Large intestine (tissue), 12 donors: ENCODE data around the gene PARP4. TPM values are rescaled to one million over a fixed set of nuclear protein-coding genes. Genes with fewer than 3 reads are reported as not detected.
A peak's percentile ranks its signal among the peaks of the same experiment; 100 is the strongest.
"Not testable (repeated sequence)": the region's sequence is repeated elsewhere in the genome, so short reads cannot be mapped to it uniquely, and the experiment has no call there.

Source experiments
- DNase-seq, 2 donors: peaks; one replicate each; pipeline versions ENCODE4 v3.0.0 to v3.0.0-alpha.2; 2013
- H3K27ac ChIP-seq: one replicate; pipeline ENCODE4 v1.5.1; 2013; ENCODE audit warnings: low read length
- H3K27me3 ChIP-seq: 2 replicates; pipeline ENCODE4 v1.6.1; 2013; ENCODE audit warnings: low read length; ENCODE audit not compliant: control insufficient read depth, insufficient read depth
- H3K36me3 ChIP-seq: 2 replicates; pipeline ENCODE4 v1.6.1; 2013; ENCODE audit warnings: low read length; ENCODE audit not compliant: control insufficient read depth, insufficient read depth
- H3K4me1 ChIP-seq: one replicate; pipeline ENCODE4 v1.6.1; 2013; ENCODE audit warnings: low read length; ENCODE audit not compliant: control insufficient read depth, insufficient read depth
- H3K4me3 ChIP-seq: one replicate; pipeline ENCODE4 v1.5.1; 2013; ENCODE audit warnings: low read length
- H3K9me3 ChIP-seq: one replicate; pipeline ENCODE4 v1.6.1; 2013; ENCODE audit warnings: mild to moderate bottlenecking, low read depth, low read length, moderate library complexity; ENCODE audit not compliant: control insufficient read depth
- WGBS: methylation state at CpG from one replicate; pipeline ENCODE4 v1.1.5; 2013; ENCODE audit warnings: low lambda C conversion rate; ENCODE audit not compliant: insufficient coverage; 5-methylcytosine and 5-hydroxymethylcytosine counted together
- long read RNA-seq, 11 donors: transcript quantifications; one replicate each; lab custom pipeline, GENCODE V29; 2026
- polyA plus RNA-seq: library from polyadenylated mRNA; unstranded; fragments of 120-200 nt; gene quantifications from one replicate; pipeline ENCODE4 v1.2.1, GENCODE V29; 2013

PARP4 gene
- polyA plus RNA-seq = 63.3 TPM
- long read RNA-seq, donor 1, partial matches to known transcripts = 7 of 7 reads
- long read RNA-seq, donor 1, other reads (novel, unspliced or antisense) = 0 of 7 reads
- long read RNA-seq, donor 2, full-length matches to known transcripts = 2 of 21 reads
- long read RNA-seq, donor 2, partial matches to known transcripts = 19 of 21 reads
- long read RNA-seq, donor 2, other reads (novel, unspliced or antisense) = 0 of 21 reads
- long read RNA-seq, donor 3 = 0 reads
- long read RNA-seq, donor 4, partial matches to known transcripts = 0 of 1 reads
- long read RNA-seq, donor 4, other reads (novel, unspliced or antisense) = 0 of 1 reads
- long read RNA-seq, donor 5 = 0 reads
- long read RNA-seq, donor 6, partial matches to known transcripts = 10 of 11 reads
- long read RNA-seq, donor 6, other reads (novel, unspliced or antisense) = 0 of 11 reads
- long read RNA-seq, donor 7, partial matches to known transcripts = 18 of 19 reads
- long read RNA-seq, donor 7, other reads (novel, unspliced or antisense) = 0 of 19 reads
- long read RNA-seq, donor 8, partial matches to known transcripts = 29 of 31 reads
- long read RNA-seq, donor 8, other reads (novel, unspliced or antisense) = 0 of 31 reads
- long read RNA-seq, donor 9, partial matches to known transcripts = 19 of 19 reads
- long read RNA-seq, donor 9, other reads (novel, unspliced or antisense) = 0 of 19 reads
- long read RNA-seq, donor 10, full-length matches to known transcripts = 2 of 17 reads
- long read RNA-seq, donor 10, partial matches to known transcripts = 15 of 17 reads
- long read RNA-seq, donor 10, other reads (novel, unspliced or antisense) = 0 of 17 reads
- long read RNA-seq, donor 11, full-length matches to known transcripts = 1 of 31 reads
- long read RNA-seq, donor 11, partial matches to known transcripts = 30 of 31 reads
- long read RNA-seq, donor 11, other reads (novel, unspliced or antisense) = 0 of 31 reads

DNA sequence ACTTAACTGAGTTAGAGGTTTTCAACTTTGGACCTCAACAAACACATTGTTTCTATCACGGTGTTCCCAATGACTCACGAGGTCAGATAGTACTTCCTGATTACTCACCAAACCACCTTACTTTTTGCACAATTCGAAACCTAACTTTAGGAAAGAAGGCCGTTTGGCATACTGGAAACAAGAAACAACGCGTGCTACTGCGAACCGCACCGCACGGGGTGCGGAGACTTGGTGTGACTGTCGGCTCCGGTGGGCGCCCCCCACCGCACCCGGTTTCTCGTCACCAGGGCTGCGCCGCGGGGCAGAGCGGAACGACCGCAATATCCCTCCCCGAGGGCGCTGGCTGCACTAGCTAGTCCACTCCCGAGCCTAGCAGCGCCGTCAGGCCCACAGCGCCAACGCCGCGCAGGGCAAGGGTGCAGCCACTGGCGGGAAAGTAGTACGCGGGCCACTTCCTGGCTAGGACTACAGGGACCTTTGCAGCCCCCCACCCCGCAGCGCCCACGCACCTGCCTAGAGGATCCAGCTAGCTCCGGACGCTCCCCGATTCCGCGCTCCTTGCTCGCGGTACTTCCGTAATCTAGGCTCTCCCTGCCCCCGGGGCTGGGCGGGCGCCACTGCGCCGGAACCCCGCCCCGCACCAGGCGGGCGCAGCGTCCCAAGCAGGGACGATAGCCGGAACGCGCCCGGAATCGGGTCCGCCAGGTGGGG lies at the start of gene PARP4:
TSS of gene PARP4 (minus strand) at position 582 of the 711 bp plus-strand sequence. CDS start 9,002 bp downstream, outside the sequence.
- 0% methylated on average over 2 of the region's 63 CpGs for WGBS
- peak; percentile 84 to 96 for DNase-seq

DNA sequence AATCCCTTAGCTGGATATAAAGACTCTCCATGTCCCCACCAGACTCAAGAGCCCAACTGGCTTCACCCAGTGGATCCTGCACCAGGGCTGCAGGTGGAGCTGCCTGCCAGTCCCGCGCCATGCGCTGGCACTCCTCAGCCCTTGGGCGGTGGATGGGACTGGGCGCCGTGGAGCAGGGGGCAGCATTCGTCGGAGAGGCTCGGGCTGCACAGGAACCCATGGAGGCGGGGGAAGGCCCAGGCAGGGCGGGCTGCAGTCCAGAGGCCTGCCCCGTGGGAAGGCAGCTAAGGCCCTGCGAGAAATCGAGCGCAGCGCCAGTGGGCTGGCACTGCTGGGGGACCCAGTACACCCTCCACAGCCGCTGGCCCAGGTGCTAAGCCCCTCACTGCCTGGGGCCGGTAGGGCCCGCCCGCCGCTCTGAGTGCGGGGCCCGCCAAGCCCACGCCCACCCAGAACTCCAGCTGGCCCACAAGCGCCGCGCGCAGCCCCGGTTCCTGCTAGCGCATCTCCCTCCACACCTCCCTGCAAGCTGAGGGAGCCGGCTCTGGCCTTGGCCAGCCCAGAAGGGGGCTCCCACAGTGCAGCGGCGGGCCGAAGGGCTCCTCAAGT lies 48.1 kb upstream of the PARP4 start:
- not testable (repeated sequence) for H3K36me3 ChIP-seq, H3K4me3 ChIP-seq, H3K27me3 ChIP-seq, H3K9me3 ChIP-seq, DNase-seq, H3K4me1 ChIP-seq, H3K27ac ChIP-seq
- WGBS = no CpG with 5 or more reads among the region's 34 CpGs

More for the DNA sequence above, at the start of gene PARP4:
- peak within 1 kb of the TSS; percentile 64 for H3K4me3 ChIP-seq
- peak within 1 kb of the TSS; percentile 94 for H3K27ac ChIP-seq
- no peaks in the 10 kb centered on the region for H3K27me3 ChIP-seq
- H3K36me3 ChIP-seq = peaks cover 7% of the 10 kb centered on the region
- H3K9me3 ChIP-seq = no peaks in the 10 kb centered on the region
- no peaks in the 10 kb centered on the region for H3K4me1 ChIP-seq

DNA sequence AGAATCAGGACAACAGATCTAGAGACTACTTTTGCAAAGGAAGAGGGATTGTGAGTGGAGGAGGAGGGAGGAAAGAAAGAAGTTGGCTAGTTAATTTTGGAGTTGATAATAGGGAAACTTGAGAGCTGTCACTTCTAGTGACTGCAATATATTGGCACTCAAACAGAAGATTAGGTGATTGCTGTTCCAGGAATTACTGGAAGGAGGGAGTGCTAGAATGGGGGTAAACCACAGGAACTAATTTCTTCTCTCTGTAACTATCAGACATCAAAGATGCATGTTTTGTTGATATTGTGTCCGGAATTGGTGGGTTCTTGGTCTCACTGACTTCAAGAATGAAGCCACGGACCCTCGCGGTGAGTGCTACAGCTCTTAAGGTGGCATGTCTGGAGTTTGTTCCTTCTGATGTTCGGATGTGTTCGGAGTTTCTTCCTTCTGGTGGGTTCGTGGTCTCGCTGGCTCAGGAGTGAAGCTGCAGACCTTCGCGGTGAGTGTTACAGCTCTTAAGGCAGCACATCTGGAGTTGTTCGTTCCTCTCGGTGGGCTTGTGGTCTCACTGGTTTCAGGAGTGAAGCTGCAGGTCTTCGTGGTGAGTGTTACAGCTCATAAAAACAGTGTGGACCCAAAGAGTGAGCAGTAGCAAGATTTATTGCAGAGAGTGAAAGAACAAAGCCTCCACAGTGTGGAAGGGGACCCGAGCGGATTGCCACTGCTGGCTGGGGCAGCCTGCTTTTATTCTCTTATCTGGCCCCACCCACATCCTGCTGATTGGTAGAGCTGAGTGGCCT lies 47.0 kb upstream of the PARP4 start:
- H3K4me1 ChIP-seq, H3K27ac ChIP-seq, H3K36me3 ChIP-seq, H3K9me3 ChIP-seq, DNase-seq, H3K27me3 ChIP-seq, H3K4me3 ChIP-seq: not testable (repeated sequence)
- no CpG with 5 or more reads among the region's 15 CpGs for WGBS

DNA sequence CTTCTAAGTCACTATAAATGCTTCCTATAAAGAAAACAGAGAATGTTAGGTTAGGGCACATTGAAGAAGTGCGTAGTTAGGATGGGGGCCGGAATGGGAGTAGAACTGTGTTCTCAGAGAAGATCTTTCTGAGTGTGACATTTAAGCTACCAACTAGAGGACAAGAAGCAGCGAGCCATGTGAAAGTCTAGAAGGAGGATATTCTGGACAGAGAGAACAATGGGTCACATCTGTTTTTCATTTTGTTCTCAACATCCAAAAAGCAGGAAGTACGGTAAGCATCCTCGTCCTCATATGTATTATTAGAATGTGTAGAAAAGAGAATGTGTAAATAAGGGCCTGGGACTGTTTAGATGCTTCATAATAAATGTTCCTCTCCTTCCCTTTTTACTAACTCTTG lies 44.5 kb upstream of the PARP4 start:
- no peaks in the 10 kb centered on the region for H3K36me3 ChIP-seq
- H3K4me1 ChIP-seq = no peaks in the 10 kb centered on the region
- no peak overlapping the region for H3K4me3 ChIP-seq
- no peaks in the 10 kb centered on the region for H3K27me3 ChIP-seq
- no peak for DNase-seq
- H3K9me3 ChIP-seq = no peaks in the 10 kb centered on the region
- 95% methylated on average over 3 of the region's 5 CpGs for WGBS
- no peak overlapping the region for H3K27ac ChIP-seq

DNA sequence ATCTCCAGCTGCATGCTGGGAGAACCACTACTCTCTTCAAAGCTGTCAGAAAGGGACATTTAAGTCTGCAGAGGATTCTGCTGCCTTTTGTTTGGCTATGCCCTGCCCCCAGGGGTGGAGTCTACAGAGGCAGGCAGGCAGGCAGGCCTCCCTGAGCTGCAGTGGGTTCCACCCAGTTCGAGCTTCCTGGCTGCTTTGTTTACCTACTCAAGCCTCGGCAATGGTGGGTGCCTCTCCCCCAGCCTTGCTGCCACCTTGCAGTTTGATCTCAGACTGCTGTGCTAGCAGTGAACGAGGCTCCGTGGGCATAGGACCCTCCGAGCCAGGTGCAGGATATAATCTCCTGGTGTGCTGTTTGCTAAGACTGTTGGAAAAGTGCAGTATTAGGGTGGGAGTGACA lies 41.3 kb upstream of the PARP4 start:
- not testable (repeated sequence) for H3K4me1 ChIP-seq, H3K9me3 ChIP-seq, DNase-seq, H3K4me3 ChIP-seq, H3K27ac ChIP-seq, H3K27me3 ChIP-seq, H3K36me3 ChIP-seq
- no CpG with 5 or more reads among the region's 5 CpGs for WGBS

DNA sequence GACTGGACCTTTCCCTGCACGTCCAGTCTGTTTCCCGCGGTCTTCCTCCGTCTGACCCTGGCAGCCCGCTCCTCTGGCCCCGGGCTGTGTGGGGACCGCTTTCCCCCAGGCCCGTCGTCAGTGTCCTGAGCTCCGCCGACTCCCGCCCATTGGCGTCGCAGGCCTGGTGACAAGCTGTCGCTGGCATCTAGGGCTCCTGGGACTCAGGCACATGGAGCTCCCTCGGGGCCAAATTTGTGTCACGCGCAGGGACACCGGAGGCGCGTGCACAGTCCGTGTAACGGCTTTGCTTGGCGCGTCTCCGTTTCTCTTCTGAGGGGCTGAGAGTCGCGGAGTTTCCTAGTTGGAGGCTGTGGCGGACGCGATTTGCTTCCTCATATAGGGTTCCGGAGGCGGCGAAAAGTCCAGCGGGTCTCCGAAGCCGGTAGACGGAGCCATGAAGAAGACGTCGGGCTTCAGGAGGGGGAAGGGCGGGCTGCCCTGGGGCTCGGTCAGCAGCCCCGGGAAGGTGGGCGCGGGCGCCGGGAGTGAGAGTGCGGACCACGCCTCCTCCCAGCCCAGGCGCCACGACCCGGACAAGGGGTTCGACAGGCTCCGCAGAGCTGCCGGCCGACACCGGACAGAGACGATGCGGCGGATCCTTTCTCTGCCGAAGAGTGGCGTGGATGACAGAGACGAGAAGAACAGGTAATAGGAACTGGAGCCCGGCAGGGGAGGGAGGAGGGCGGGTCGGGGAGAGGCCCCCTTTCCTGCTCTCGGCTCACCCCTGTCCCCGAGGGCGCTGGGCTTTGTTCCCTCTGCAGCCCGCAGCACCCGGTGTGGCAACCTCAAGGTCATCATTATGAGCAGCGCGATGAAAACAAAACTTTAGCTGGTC lies 29.1 kb upstream of the PARP4 start:
- H3K4me1 ChIP-seq, H3K36me3 ChIP-seq, H3K27ac ChIP-seq, H3K9me3 ChIP-seq: not testable (repeated sequence)
- Histone ChIP-seq H3K27me3 (peaks cover 27% of the 10 kb centered on the region), H3K4me3 (peak overlapping the region; percentile 33)
- DNase-seq = peak in 1 of 2 donors; percentile 20
- WGBS = 8% methylated on average over 2 of the region's 73 CpGs

DNA sequence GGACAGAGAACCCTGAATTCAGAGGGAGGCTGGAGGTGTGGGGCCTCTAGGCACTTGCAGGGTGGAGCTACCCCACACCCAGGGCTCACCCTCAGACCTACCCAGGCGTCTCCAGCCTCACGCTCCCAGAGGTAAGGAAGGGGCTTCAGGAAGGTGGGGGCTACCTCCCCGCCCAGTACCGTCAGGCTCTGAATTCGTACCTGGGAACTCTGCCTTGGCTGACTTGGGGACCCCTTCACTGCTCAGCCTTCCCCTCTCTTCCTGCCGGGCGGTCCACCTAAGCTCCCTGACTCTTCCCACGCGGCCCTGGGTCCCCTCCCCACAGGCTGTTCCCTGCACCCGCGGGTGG lies 28.5 kb upstream of the PARP4 start:
- DNase-seq = peak in 1 of 2 donors; percentile 12
- H3K36me3 ChIP-seq = no peaks in the 10 kb centered on the region
- H3K4me3 ChIP-seq = peak overlapping the region; percentile 33
- peaks cover 27% of the 10 kb centered on the region for H3K27me3 ChIP-seq
- no peak overlapping the region for H3K27ac ChIP-seq
- H3K4me1 ChIP-seq = no peaks in the 10 kb centered on the region
- WGBS = no CpG with 5 or more reads among the region's 11 CpGs
- peaks cover 3% of the 10 kb centered on the region for H3K9me3 ChIP-seq

DNA sequence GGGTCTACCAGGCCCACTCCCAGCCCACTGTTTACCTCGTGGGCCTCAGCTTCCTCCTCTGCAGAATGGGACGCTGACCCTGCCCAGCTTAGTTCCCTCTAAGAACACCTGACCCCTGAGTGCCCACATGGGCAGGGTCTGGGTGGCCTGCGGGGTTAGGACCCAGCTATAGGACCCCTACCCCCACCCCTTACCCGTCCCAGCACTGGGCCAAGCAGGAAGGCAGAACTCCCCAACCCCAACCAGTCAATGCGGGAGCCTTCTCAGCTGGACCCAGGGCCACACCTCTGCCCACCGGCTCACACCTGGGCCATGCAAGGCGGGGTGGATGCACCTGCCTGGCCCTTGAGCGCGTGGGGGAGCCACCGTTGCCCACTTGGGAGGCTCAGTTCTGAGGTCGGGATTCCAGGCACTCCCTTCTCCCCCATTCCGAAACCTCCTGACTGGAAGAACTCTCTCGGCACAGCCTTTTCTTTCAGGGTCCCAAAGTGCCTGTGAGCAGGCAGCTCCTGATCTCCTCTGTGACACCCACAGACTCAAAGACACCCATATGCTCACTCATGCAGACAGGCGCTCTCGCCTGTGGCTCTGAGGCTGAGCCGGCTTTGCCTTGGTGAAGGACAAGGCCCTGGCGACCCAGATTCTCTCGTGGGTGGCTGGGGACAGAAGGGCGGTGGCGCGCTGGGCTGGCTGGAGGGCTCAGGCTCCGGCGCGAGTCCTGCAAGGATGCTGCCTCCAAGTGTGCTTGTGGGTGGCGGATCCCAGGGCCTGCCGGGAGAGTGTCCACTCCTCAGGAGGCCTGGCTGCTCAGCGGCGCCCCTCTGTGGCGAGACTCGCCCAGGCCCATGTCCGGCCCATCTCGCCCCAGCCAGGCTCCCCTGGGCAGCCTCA lies 27.9 kb upstream of the PARP4 start:
- no CpG with 5 or more reads among the region's 32 CpGs for WGBS
- H3K4me1 ChIP-seq = no peaks in the 10 kb centered on the region
- H3K36me3 ChIP-seq = no peaks in the 10 kb centered on the region
- no peak overlapping the region for H3K4me3 ChIP-seq
- H3K27me3 ChIP-seq = peaks cover 31% of the 10 kb centered on the region
- no peak overlapping the region for H3K27ac ChIP-seq
- H3K9me3 ChIP-seq = peaks cover 3% of the 10 kb centered on the region
- DNase-seq = peak; percentile 2 to 7
